Right lobe of liver (tissue), 4 donors: ENCODE data around the gene GPC2.
"Not testable (repeated sequence)": the region's sequence is repeated elsewhere in the genome, so short reads cannot be mapped to it uniquely, and the experiment has no call there.

Experiments used
- CTCF ChIP-seq, 4 donors: fragments of 200-600 bp in 3 of 4; fragments of 450-650 bp in 1 of 4; IDR thresholded peaks; one replicate each; pipeline versions ENCODE4 v1.5.1 to v1.8.0; 2016 to 2022; ENCODE audit warnings: antibody characterized with exemption in 4 of 4, mild to moderate bottlenecking in 2 of 4
- POLR2A ChIP-seq: fragments of 450-650 bp; IDR thresholded peaks from one replicate; pipeline ENCODE4 v1.6.1; 2017; ENCODE audit warnings: antibody characterized with exemption, mild to moderate bottlenecking
- donor health status: DM: no; HTN: no; CAD: no.
- donor health status: DM: no; HTN: no; CAD: no.
- donor health status: DM: no; HTN: yes; CAD: no.

- not testable (repeated sequence) for TF ChIP-seq CTCF (IDR thresholded peaks at IDR 0.05); POLR2A
These were observed 2.9 kb upstream of the GPC2 start for GRCh38 chr7:100180084-100180483.
